Keratinocyte (primary cell): Measurements from ENCODE around the gene OTOG.

Experiments
- CTCF ChIP-seq, 3 experiments: IDR thresholded peaks in 1 of 3; conservative IDR thresholded peaks in 1 of 3; optimal IDR thresholded peaks in 1 of 3; 2 replicates in 2 of 3; 3 replicates in 1 of 3; pipeline versions ENCODE3 to v1.5.1; 2011; ENCODE audit warnings: low read length in 3 of 3, mild to moderate bottlenecking in 3 of 3, moderate library complexity in 2 of 3, control low read depth in 1 of 3, inconsistent platforms in 1 of 3; ENCODE audit not compliant: insufficient read depth in 2 of 3; ENCODE audit errors: extremely low read depth in 1 of 3
- EZH2 ChIP-seq: IDR thresholded peaks from one replicate; pipeline ENCODE4 v1.6.1; 2012; ENCODE audit warnings: inconsistent platforms, mild to moderate bottlenecking, low read length, moderate library complexity

GRCh38 chr11:17590463-17590862 lies 43.4 kb downstream of the OTOG start:
- TF ChIP-seq EZH2 (no peak), CTCF (optimal IDR thresholded peaks at IDR 0.05 in 1 of 3, IDR thresholded peaks at IDR 0.05 in 1 of 3, conservative IDR thresholded peaks at IDR 0.05 in 1 of 3; ENCODE audit: extremely low read depth in 1 of 3, insufficient read depth in 2 of 3, low read length in 3 of 3) (no peak)
